Measurements from ENCODE around the gene TAS1R2.

- TF ChIP-seq JUN (IDR thresholded peaks at IDR 0.05): no peak
- TF ChIP-seq HMGXB4 (CRISPR knock-in tag; IDR thresholded peaks at IDR 0.05; ENCODE audit: borderline replicate concordance): no peak
- TF ChIP-seq CTCF (IDR thresholded peaks at IDR 0.05): no peak
- no peak for TF ChIP-seq JUNB (IDR thresholded peaks at IDR 0.05)
- no peak for TF ChIP-seq NPAS2 (CRISPR knock-in tag; IDR thresholded peaks at IDR 0.05; ENCODE audit: borderline replicate concordance)
- TF ChIP-seq CBX2 (IDR thresholded peaks at IDR 0.05; ENCODE audit: borderline replicate concordance, low read depth): no peak
- TF ChIP-seq POLR2A (IDR thresholded peaks at IDR 0.05; ENCODE audit: low read length): no peak
- TF ChIP-seq CHD2 (IDR thresholded peaks at IDR 0.05; ENCODE audit: low read length, partially characterized antibody): no peak
- no peak for TF ChIP-seq REST (IDR thresholded peaks at IDR 0.05)
- no peak for TF ChIP-seq EP300 (IDR thresholded peaks at IDR 0.05)
- TF ChIP-seq RCOR1 (IDR thresholded peaks at IDR 0.05; ENCODE audit: low read depth, low read length): no peak
- TF ChIP-seq ELK1 (IDR thresholded peaks at IDR 0.05; ENCODE audit: low read depth, low read length): no peak
- no peak for TF ChIP-seq TP53 (CRISPR knock-in tag; IDR thresholded peaks at IDR 0.05)
These were observed 55.6 kb downstream of the TAS1R2 start for GRCh38 chr1:18803851-18804250.

Data from A549 (cell line).